Stimulated activated CD4-positive, alpha-beta T cell treated with anti-CD3 and anti-CD28 coated beads, Interleukin-12 subunit alpha, Interleukin-12 subunit beta, amount 100 ng/mL, for 48 hours (primary cell): Measurements from ENCODE around the gene EVI5.

Experiments
- DNase-seq, 3 donors: peaks; one replicate each; pipeline ENCODE4 v3.0.0-alpha.2; 2020; ENCODE audit warnings: low read depth in 2 of 3, low spot score in 1 of 3

The EVI5 gene

GRCh38 chr1:92784639-92785500, at the start of gene EVI5:
EVI5 (minus strand) TSS chr1:92785108; CDS start chr1:92736546, 48,562 bp downstream.
- DNase-seq = peak; percentile 31 to 61 (median 35)

- DNase-seq = no peak
These were observed 49.7 kb upstream of the EVI5 start for GRCh38 chr1:92834617-92835016.

- DNase-seq = no peak
These were observed 48.9 kb upstream of the EVI5 start for GRCh38 chr1:92833840-92834239.

GRCh38 chr1:92832537-92833114, 47.7 kb upstream of the EVI5 start:
- DNase-seq = no peak

- peak; percentile 96 to 97 (median 96) for DNase-seq
These were observed 47.0 kb upstream of the EVI5 start, which contains the start of gene RPL5 for GRCh38 chr1:92831762-92832536. RPL5 (plus strand) TSS chr1:92832040; CDS start chr1:92832115, 75 bp downstream.

GRCh38 chr1:92831368-92831761, 46.5 kb upstream of the EVI5 start:
- no peak for DNase-seq

GRCh38 chr1:92826792-92827191, 41.9 kb upstream of the EVI5 start:
- DNase-seq = no peak

GRCh38 chr1:92822879-92823278, 38.0 kb upstream of the EVI5 start:
- DNase-seq = no peak

- no peak for DNase-seq
These were observed 35.6 kb upstream of the EVI5 start for GRCh38 chr1:92820551-92820950.

- no peak for DNase-seq
These were observed 35.1 kb upstream of the EVI5 start for GRCh38 chr1:92820024-92820423.

- DNase-seq = no peak
These were observed 33.3 kb upstream of the EVI5 start for GRCh38 chr1:92817986-92818764.

- no peak for DNase-seq
These were observed 32.3 kb upstream of the EVI5 start for GRCh38 chr1:92817137-92817697.

- DNase-seq = no peak
These were observed 31.8 kb upstream of the EVI5 start for GRCh38 chr1:92816732-92817131.

GRCh38 chr1:92808381-92808780, 23.5 kb upstream of the EVI5 start:
- DNase-seq = no peak

GRCh38 chr1:92805216-92805615, 20.3 kb upstream of the EVI5 start:
- no peak for DNase-seq

- DNase-seq = no peak
These were observed 19.9 kb upstream of the EVI5 start for GRCh38 chr1:92804721-92805201.

- DNase-seq = no peak
These were observed 18.4 kb upstream of the EVI5 start for GRCh38 chr1:92803140-92803887.

- DNase-seq = no peak
These were observed 13.1 kb upstream of the EVI5 start for GRCh38 chr1:92797961-92798360.

GRCh38 chr1:92797297-92797696, 12.4 kb upstream of the EVI5 start:
- DNase-seq = no peak

- DNase-seq = no peak
These were observed 10.3 kb upstream of the EVI5 start for GRCh38 chr1:92795166-92795565.
